Measurements from ENCODE around the gene CHST13.

Gene CHST13

GRCh38 chr3:126502656-126503055 lies 21.3 kb upstream of the CHST13 start:
- no peak overlapping the region for H3K4me2 ChIP-seq (ENCODE audit: low read length)
- H3K9ac ChIP-seq: no peak overlapping the region
- no peak overlapping the region for H3K27ac ChIP-seq
- H3K4me3 ChIP-seq (ENCODE audit: low read depth, low read length): no peak overlapping the region
- H3K9me3 ChIP-seq (ENCODE audit: control insufficient read depth, low read length): no peaks in the 10 kb centered on the region
- no peak for TF ChIP-seq CTCF (IDR thresholded peaks at IDR 0.05)
- no peaks in the 10 kb centered on the region for H3K27me3 ChIP-seq (ENCODE audit: control insufficient read depth, insufficient read depth, low read length)
- H2AFZ ChIP-seq: no peak overlapping the region
- no peaks in the 10 kb centered on the region for H3K79me2 ChIP-seq
- H3K4me1 ChIP-seq: no peaks in the 10 kb centered on the region
- H3K36me3 ChIP-seq (ENCODE audit: control insufficient read depth, insufficient read depth, low read length): no peaks in the 10 kb centered on the region

- Histone ChIP-seq H2AFZ (no peak overlapping the region), H3K4me3 (ENCODE audit: low read depth, low read length) (no peak overlapping the region), H3K36me3 (ENCODE audit: control insufficient read depth, insufficient read depth, low read length) (no peaks in the 10 kb centered on the region), H3K27me3 (ENCODE audit: control insufficient read depth, insufficient read depth, low read length) (no peaks in the 10 kb centered on the region), H3K9me3 (ENCODE audit: control insufficient read depth, low read length) (no peaks in the 10 kb centered on the region), H3K4me1 (no peaks in the 10 kb centered on the region), H3K9ac (no peak overlapping the region), H3K79me2 (no peaks in the 10 kb centered on the region), H3K4me2 (ENCODE audit: low read length) (no peak overlapping the region), H3K27ac (no peak overlapping the region)
- TF ChIP-seq CTCF (IDR thresholded peaks at IDR 0.05): no peak
Measured at GRCh38 chr3:126503701-126504100, 20.3 kb upstream of the CHST13 start.

- H3K9ac ChIP-seq: no peak overlapping the region
- no peaks in the 10 kb centered on the region for H3K4me1 ChIP-seq
- no peaks in the 10 kb centered on the region for H3K36me3 ChIP-seq (ENCODE audit: control insufficient read depth, insufficient read depth, low read length)
Measured at GRCh38 chr3:126507886-126508285, 16.1 kb upstream of the CHST13 start.

GRCh38 chr3:126508564-126508964 lies 15.4 kb upstream of the CHST13 start:
- Histone ChIP-seq H3K9me3 (ENCODE audit: control insufficient read depth, low read length) (no peaks in the 10 kb centered on the region), H3K79me2 (no peaks in the 10 kb centered on the region), H3K9ac (no peak overlapping the region), H2AFZ (no peak overlapping the region), H3K27ac (no peak overlapping the region), H3K27me3 (ENCODE audit: control insufficient read depth, insufficient read depth, low read length) (no peaks in the 10 kb centered on the region), H3K4me1 (no peaks in the 10 kb centered on the region), H3K4me3 (ENCODE audit: low read depth, low read length) (no peak overlapping the region), H3K4me2 (ENCODE audit: low read length) (no peak overlapping the region), H3K36me3 (ENCODE audit: control insufficient read depth, insufficient read depth, low read length) (no peaks in the 10 kb centered on the region)
- TF ChIP-seq CTCF (IDR thresholded peaks at IDR 0.05): no peak

More at GRCh38 chr3:126507886-126508285, 16.1 kb upstream of the CHST13 start:
- no peak for TF ChIP-seq CTCF (IDR thresholded peaks at IDR 0.05)
- H3K27me3 ChIP-seq (ENCODE audit: control insufficient read depth, insufficient read depth, low read length): no peaks in the 10 kb centered on the region
- no peaks in the 10 kb centered on the region for H3K9me3 ChIP-seq (ENCODE audit: control insufficient read depth, low read length)
- H2AFZ ChIP-seq: no peak overlapping the region
- H3K4me3 ChIP-seq (ENCODE audit: low read depth, low read length): no peak overlapping the region
- H3K4me2 ChIP-seq (ENCODE audit: low read length): no peak overlapping the region
- H3K27ac ChIP-seq: no peak overlapping the region
- no peaks in the 10 kb centered on the region for H3K79me2 ChIP-seq

GRCh38 chr3:126509597-126510307 lies 14.2 kb upstream of the CHST13 start:
- H3K27me3 ChIP-seq (ENCODE audit: control insufficient read depth, insufficient read depth, low read length): no peaks in the 10 kb centered on the region
- H3K79me2 ChIP-seq: no peaks in the 10 kb centered on the region
- no peak overlapping the region for H3K9ac ChIP-seq
- H3K27ac ChIP-seq: no peak overlapping the region
- no peaks in the 10 kb centered on the region for H3K4me1 ChIP-seq
- H3K9me3 ChIP-seq (ENCODE audit: control insufficient read depth, low read length): no peaks in the 10 kb centered on the region
- no peak for TF ChIP-seq CTCF (IDR thresholded peaks at IDR 0.05)
- H2AFZ ChIP-seq: no peak overlapping the region
- H3K4me3 ChIP-seq (ENCODE audit: low read depth, low read length): no peak overlapping the region
- no peak overlapping the region for H3K4me2 ChIP-seq (ENCODE audit: low read length)
- no peaks in the 10 kb centered on the region for H3K36me3 ChIP-seq (ENCODE audit: control insufficient read depth, insufficient read depth, low read length)

Measured in parathyroid adenoma (tissue), 2 donors.